Activated CD8-positive, alpha-beta memory T cell treated with anti-CD3 and anti-CD28 coated beads for 24 hours (primary cell): ENCODE measurements around the gene MTHFR.

Experiments used
- DNase-seq: peaks from one replicate; pipeline ENCODE4 v3.0.0-alpha.2; 2020

The MTHFR gene

DNA sequence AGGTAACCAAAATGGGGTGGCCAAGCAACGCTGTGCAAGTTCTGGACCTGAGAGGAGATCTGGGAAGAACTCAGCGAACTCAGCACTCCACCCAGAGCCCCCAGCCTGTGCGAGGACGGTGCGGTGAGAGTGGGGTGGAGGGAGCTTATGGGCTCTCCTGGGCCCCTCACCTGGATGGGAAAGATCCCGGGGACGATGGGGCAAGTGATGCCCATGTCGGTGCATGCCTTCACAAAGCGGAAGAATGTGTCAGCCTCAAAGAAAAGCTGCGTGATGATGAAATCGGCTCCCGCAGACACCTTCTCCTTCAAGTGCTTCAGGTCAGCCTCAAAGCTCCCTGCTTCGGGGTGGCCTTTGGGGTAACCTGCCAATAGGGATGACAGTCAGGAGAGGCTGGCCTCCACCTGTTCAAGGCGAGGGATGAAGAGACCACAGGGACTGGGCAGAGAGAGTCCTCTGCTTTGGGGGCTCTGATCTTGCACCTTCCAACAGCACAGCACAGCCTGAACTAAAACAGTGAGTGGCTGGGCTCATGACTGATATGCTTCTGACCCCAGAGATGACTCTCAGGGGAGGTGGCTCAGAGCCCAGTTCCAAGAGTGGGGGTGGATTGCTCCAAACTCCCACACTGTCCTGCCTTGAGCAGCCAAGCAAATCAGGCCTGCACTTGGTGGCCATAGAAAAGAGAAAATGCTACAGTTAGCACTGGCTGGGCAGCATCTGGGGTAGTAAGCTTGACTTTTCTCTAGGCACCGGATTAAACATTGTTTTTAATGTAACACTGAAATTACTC, 9.5 kb downstream of the MTHFR start:
- DNase-seq = no peak

DNA sequence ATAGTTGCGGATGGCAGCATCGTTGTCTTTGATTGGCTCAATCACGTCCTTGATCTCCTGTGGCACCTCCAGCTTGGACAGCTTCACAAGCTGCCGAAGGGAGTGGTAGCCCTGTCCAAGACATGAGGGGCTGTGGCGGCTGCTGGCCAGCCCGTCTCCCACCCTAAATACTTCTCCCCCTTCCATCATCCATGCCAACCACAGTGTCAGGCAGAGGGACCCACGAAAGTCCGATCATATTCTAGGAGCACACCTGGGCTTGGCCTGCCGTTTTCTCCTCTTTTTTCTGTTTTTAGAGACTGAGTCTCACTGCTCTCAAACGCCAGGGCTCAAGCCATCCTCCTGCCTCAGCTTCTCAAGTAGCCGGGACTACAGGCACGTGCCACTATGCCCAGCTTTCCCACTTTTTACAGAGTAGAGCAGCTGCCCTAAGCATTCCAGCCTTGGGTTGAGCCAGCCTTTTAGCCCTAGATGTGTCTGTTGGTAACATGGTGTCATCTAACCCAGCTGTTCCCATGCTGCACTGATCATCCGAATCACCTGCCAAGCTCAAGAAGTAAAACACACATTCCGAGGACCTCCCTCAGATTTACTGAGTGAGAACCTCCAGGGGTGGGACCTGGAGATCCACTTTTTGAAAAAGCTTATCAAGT, 10.4 kb downstream of the MTHFR start:
- no peak for DNase-seq

DNA sequence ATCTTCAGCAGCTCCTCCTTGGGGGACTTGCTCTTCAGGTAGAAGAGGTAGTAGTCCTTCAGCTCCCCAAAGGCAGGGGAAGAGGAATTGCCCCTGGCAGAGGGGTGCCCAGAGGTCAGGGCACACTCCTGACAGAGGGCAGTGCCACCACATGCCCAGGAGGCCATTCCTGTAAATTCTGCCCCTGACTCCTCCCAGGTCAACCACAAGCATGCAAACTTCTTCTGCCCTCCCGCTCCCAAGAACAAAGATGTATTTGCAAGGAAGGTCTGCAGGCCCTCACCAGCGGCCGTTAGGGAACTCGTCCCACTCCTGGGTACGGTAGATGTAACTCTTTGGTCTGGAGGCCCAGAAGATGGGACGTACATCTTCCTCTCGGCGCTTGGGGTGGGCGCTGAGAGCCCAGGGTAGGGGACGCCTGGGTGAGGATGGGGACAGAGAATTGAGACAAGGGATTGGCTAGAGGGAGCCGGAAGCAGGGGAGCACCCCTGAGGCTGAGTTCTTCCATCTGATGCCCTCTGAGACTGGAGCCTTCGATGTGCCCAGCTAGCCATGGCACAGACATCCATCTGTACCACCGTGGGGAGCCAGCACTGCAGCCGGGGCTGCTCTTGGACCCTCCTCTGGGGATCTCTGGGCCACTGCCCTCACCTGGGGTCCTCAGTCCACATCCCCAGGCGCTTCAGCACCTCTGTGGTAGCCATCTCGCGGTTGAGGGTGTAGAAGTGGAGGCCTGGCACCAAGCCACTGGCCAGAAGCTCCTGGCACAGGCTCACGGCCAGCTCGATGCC, 11.1 kb downstream of the MTHFR start:
- DNase-seq = no peak

DNA sequence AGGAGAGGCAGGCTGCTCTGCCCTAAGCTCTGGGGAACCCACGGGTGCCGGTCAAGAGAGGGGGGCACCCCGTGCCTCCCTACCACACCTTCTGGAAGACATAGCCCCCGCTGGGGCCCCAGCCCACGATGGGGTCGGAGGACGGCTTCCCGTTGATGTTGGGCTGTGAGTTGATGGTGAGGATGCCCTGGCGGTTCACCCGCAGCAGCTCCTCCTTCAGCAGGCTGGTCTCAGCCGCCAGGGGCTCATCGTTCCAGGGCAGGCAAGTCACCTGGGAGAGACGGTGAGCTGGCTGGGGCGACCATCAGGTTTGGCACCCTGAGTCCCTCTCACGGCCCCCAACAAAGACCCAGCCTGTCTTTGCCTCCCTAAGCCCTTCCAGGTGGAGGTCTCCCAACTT, 11.9 kb downstream of the MTHFR start:
- no peak for DNase-seq

- no peak for DNase-seq
Observed at GRCh38 chr1:11792106-11792505, 13.7 kb downstream of the MTHFR start.

- DNase-seq = no peak
Observed at GRCh38 chr1:11790880-11791715, 14.7 kb downstream of the MTHFR start.

GRCh38 chr1:11790101-11790879, 15.5 kb downstream of the MTHFR start:
- no peak for DNase-seq

DNA sequence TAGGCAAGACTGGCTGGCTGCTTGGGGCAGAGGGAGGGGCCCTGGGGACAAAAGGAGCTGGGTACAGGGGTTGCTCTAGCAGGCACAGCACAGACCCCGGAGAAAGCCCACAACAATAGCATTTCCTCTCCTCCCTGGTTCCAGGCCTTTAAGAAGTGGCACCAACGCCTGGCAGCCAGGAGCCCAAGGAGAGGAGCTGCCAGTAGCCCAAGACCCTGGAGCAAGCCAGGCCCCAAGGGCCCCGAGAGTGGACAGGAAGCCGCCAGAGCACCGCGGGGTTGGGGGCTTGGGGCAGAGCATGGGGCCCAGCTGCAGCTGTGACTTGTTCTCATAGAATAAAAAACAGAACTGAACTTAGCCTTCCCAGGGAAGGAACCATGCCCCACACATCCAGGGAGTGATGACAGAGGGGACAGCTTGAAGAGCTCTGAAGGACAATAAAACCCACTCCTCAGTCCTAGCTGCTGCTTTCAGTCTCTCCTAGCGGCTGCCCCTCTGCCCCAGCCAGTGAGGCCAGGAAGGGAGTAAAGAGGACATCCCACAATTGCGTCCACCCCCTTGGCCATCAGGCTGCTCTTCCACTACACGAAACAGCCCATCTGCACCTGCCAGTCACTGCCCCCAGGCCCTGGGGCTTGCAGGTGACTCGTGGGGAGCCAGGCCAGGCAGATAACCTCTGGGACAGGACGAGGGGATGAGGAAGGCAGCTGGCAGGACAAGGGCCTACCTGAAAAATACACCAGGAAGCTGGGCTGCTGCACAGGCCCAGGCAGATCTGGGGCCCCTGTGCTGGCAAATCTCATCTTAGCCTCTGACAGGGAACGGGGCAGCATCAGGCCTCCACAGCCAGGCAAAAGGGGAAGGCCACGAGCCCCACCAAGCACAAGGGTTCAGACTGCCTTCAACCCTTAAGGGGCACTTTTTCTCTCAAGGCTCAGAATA, 16.4 kb downstream of the MTHFR start:
- no peak for DNase-seq

DNA sequence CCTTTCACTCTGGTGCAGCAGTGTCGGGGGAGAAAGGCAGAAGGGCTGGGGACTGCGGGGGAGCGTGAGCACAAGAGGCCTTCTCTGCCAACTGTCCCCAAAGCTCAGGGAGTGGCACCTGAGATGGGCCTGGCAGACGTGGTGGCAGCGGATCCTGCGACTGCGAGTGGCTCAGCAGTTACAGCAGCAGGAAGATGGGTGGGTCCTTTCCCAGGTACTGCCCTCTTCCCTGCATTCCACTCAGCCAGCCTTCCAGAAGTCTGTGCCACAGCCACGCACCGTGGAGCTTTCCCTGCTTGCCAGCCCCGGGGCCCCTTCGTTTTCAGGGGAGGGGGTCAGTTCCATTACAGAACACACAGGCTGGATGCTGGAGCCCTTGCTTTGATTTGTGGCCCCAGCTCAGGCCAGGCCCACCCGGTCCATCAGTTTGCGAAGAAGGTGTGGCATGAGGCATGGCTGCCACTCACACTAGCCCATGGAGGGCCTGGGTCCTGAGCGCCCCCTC, 17.2 kb downstream of the MTHFR start:
- no peak for DNase-seq

DNA sequence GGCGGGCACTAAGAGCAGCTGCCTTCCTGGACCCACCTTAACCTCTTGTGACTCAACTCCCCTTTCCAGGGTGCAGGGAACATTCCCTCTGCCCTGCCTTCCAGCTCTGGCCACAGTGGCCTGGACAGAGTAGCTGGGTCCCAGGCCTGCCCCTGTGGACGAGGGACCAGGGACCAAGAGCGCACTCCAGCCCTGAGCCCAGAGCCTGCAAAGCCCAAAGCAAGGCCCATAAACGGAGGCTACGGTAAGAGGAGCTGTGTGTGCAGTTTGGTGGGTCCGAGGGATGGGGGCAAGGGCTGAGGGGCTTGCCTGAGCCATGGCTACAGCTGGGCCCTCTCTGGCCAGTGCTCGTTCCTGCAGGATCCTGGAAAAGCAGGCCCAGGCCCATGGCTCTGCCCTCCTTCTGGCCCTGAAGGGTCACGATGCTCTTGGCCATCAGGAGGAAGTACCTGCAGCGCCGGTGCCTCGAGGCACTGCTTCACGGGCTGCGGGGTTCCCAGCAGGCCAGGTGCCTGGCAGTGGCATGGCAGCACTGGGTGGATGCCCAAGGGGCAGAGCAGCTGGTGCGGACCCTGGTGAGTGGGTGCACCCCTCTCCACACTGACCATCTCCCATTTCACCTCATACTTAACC, 17.8 kb downstream of the MTHFR start:
- DNase-seq = no peak

DNA sequence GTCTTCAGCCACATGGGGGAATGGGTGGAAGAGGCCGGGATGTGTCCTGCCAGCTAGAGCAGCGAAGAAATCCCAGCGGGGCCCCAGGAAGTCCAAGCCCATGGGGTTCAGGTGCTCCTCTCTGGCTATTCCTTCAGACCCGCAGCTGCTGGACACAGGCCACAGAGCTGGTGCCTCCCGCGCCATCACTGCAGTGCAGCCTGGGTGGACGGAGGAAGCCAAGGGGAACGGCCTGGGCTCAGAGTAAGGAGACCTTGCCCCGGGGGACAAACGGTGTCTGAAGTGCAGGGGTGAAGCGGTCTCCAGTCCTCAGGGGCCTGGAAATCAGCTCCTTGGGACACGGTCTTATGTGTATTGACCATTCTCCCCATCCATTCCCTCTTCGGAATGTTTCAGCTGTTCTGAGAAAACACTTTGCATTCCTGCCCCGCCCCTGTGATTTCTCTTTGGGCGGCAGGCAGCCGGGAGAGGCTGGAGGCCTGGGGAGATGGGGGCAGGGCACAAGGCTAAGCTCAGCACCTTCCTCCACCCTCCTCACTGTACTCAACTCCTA, 18.4 kb downstream of the MTHFR start:
- DNase-seq = no peak

DNA sequence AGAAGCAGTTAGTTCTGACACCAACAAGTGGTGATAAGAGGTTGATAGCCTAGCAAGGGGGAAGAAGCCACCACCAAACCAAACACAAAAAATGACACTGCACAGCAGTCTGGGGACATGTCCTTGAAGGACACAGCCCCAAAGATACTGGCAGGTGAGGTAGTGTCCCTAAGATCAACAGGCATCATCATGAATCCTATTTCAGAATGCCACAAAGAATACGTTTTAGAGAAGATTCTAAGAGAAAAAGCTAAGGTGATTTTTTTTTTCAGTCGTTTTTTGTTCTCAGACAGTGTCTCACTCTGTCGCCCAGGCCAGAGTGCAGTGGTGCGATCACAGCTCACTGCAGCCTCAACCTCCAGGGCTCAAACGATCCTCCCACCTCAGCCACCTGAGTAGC, 19.6 kb downstream of the MTHFR start:
- no peak for DNase-seq

GRCh38 chr1:11784993-11785769, 20.6 kb downstream of the MTHFR start:
- DNase-seq = peak; percentile 81

GRCh38 chr1:11784256-11784992, 21.3 kb downstream of the MTHFR start:
- DNase-seq = no peak

DNA sequence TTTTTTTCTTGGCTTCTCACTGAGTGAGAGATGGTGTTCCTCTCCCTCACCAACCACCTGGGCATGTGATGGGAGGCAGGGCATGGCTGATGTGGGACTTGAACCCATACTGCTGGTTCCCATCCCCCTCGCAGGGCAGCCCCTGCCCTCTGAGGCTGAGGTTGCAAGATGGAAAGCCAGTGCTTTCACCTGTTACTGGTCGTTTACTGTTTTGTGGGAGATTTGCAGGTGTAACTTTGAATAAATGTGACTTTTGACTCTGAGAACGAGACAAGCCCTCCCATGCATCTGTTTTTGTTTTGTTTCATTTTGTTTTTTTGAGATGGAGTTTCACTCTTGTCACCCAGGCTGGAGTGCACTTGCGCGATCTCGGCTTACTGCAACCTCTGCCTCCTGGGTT, 22.2 kb downstream of the MTHFR start:
- no peak for DNase-seq

DNA sequence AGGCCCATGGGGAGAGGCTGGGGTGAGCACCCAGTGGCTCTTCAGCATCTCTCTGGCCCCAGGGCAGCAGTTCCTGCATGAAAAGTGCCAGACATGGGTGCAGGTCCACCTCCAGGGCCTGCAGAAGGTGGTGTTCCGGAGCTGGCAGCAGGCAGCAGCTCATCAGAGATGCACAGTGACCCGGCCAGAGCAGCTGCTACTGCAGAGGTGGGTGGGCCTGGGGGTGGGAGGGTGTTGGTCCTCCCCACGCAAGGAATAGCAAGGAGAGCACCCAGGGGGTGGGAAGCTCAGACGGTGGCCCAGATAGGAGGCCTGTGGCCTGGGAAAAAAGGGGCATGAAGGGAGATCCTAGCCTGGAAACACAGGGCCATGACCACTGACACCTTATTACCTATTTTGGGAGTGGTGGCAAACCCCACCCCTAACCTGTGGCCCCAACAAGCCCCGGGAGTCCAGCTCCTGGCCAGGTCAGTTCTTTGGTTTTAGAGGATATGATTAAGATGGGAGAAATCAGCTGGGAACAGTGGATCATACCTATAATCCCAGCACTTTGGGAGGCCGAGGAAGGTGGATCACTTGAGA, 23.5 kb downstream of the MTHFR start:
- no peak for DNase-seq

DNA sequence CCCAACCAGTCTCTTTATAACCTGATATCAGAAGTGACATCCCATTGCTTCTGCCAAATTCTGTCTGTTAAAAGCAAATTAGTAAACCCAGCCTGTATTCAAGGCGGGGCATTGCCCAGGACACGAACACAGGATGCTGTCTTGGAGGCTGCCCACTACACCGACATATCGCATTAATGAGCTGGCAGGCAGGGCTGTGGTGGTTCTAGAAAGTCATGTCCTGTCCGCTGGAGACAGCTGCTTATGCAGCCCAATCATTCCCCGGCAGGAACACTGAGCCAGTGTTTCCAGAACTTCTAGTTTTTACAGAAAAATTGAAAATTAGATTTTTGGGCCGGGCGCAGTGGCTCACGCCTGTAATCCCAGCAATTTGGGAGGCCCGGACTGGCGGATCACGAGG, 24.5 kb downstream of the MTHFR start:
- DNase-seq = no peak
